NOMO-1 (cell line): ENCODE results near the gene GDF7.
A peak's percentile ranks its signal among the peaks of the same experiment; 100 is the strongest.

Experiments
- DNase-seq, 2 experiments: peaks; one replicate each; lab custom pipeline; 2025; ENCODE audit not compliant: unreplicated experiment in 2 of 2; lab: John Stamatoyannopoulos, UW

GDF7 gene

GRCh38 chr2:20666304-20667150, at the start of gene GDF7:
Gene GDF7 (plus strand): TSS chr2:20667144. CDS start chr2:20667240, 96 bp downstream.
- DNase-seq: peak in 1 of 2 experiments; percentile 11

DNA sequence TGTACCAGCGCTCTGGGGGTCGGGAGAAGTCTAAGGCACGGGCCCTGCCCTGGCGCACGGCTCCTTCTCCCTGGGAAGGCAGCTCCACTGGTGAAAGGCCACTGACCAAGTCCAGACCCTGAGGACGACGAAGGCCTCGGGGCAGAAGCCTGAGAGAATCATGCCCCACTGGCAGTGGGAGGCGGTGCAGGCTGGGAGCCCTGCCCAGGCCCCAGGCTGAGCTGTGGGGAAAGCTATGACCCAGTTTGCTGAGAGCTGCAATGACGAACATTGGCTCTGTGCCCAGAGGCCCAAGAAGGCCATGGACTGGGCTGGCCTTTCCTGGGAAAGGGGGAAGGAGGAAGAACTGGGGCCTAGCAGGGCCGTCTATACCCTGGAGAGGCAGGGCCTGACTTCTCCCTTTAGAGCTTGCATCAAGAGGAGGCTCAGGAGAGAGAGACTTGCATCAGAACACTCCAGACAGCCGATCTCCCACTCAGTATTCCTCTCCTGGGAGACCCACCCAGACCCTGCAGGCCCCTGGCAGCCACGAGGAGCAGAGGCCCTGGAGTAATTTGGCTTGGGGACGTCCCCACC, 49.0 kb upstream of the GDF7 start:
- no peak for DNase-seq

DNA sequence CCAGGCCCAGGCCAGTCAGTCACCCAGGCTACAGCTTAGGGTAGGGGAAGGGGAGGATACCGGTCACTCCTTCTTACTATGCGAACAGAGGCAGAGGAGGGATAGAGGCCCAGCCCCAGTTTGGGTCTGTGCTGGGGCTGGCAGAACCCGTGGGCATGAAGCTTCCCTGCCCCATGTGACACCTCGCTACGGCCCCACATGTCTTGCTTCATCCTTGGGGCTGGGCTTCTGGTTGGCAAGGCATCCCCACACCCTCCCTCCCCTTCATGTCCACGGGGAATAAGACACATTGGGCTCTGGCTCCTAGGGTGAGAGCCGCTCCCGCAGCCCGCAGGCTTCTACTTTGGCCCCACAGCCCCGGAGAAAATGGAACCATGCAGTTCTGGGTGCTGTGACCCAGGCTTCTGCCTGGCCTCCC, 48.5 kb upstream of the GDF7 start:
- no peak for DNase-seq

GRCh38 chr2:20618886-20619521, 47.9 kb upstream of the GDF7 start:
- no peak for DNase-seq

DNA sequence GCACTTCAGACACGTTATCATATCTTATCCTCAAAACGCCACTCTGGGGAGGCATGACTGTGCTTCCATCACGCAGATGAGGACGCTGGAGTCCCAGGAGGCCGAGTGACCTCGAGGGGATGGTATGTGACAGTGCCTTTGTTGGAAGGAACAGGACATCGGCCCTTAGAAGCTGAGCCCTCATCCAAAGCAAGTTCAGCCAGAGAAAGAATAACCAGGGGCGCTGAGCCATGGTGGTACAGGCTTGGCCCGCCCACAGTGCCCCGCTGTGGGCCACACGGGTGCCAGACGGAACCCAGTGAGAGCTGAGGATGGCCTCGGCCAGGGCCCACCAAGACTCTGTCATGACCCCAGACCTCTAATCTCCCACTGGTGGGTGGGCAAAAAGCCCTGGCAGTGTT, 47.3 kb upstream of the GDF7 start:
- no peak for DNase-seq

- DNase-seq: no peak
Measured at GRCh38 chr2:20620271-20620681, 46.7 kb upstream of the GDF7 start.

DNA sequence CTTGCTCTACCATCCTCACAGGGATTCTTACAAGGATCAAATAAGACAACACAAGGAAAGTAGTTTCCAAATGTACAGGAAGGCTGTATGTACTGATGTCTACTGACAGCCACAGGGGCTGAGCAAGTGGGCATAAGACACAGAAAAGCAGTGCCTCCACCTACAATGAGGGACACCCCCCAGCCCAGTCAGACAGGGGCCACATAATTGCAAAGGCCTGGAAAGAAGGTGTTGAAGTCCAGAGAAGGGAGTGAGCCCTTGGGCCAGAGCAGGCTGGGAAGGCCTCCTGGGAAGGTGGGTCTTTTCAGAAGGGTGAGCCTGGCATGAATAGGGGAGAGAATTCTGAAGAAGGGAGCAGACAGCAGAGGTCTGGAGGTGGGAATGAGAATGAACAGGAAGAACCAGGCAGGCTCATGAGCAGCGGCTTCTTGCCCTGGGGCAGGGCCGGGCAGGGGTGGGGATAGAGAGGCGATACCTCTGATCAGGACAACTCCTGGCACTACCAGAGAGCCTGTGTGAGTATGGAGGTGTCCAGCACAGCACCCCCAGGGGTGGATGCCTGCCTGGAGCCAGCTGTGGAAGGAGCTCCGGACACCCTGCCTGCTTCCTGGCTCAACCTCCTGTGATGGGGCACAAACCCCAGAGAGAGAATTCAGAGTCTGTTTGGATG, 46.1 kb upstream of the GDF7 start:
- no peak for DNase-seq

- DNase-seq: no peak
Measured at GRCh38 chr2:20621366-20622295, 45.3 kb upstream of the GDF7 start.

DNA sequence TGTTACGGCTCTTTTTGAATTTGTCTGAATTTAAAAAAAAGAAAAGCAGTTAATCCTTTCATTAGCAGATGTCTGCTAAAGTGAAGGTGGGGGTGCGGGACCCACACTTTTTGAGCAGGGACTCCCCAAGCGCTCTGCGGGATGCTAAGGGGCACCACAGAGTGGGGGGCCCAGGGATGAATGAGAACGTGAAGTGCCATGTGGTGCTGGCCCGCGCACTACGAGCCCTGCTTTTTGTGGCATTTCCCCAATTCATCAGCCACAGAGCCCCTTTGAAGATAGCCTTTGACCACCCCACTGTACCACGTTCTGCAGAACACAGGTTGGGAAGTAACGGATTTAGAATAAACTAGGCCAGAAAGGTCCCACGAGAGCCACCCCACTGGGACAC, 44.7 kb upstream of the GDF7 start:
- no peak for DNase-seq

DNA sequence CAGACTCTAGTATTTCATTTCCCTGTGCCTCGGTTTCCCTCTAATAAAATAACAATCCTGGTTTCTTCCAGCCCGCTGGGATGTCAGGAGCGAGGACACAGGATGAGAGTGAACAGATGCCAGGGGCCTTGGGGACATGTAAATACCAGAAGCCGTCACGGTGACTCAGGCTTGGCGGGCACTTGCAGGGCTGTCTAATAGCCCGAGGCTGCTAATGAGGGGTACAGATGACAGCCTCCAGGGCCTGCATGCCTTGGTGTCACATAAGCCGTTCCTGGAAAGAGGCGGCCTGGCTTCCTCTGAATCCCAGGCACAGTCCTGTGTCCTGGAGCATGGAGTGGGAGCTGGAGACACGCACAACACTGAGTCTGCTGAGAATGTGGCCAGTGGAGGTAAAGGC, 44.2 kb upstream of the GDF7 start:
- DNase-seq: no peak

- DNase-seq: no peak
Measured at GRCh38 chr2:20623241-20623640, 43.7 kb upstream of the GDF7 start.

- DNase-seq: no peak
Measured at GRCh38 chr2:20623741-20624155, 43.2 kb upstream of the GDF7 start.

GRCh38 chr2:20624156-20624883, 42.6 kb upstream of the GDF7 start:
- no peak for DNase-seq

DNA sequence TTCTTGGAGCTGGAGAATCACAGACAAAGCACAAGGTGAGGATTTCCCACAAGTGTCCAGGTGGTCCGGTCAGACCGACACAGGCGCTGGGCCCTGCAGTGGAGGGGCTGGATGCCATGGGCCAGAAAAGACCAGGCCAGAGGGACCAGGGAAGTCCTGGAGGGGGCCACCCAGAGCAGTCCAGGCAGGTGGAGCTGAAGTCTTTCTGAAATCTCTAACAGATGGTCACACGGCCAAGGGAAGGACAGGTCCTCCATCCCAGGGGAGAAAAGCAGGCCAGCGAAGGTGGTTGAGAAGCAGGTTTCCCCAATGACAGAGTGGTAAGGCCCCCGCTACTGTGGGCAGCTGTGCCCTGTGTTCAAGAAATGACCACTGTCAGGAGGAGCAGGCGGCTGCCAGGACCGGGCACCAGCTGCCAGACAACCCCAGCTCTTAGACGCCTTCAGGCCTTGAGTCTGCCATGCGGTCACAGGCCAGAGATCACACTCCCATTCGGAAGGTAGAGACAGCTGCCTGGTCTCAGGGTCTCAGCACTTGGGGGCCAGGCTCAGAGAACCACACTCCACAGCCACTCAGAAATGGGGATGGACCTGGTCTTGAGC, 42.0 kb upstream of the GDF7 start:
- DNase-seq: no peak

DNA sequence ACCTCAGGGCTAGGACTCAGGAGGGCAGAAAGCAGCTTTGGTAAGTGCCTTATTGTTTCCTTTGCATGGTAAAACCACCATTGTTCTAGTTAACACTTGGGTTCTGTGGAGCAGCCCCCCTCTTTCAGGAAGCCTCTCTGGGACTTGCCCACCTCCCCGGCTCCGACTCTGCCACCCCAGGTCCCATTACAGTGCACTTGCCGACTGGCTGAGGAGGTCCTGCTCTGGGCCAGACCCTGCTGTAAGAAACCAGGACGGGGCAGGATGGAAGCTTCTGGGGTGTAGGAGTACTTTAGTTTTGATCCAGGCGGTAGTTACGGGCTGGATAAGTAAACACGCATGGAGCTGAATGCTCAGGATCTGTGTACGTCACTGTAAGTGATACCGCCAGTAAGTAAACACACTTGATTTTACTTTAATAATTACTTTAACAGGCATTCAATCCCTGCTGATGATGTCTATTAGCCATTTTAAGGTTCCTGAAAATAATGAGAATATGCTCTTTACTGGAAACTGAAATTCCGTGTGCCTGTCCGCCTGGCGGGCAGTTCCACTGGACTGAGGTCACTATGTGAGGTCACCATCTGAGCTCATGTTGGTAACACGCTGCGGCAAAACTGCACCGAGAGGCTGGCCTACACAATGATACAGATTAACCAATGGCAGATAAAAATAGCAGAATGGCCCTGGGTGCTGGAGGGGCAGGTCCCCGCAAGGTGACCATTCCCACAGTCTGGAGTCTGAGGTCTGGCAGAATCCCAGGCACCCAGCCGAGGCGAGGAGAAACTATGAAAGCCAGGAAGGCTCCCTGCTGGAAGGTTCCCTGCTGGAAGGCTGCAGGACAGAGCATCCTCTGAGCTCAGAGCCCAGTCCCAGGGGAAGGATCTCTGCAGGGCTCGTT, 41.2 kb upstream of the GDF7 start:
- no peak for DNase-seq

DNA sequence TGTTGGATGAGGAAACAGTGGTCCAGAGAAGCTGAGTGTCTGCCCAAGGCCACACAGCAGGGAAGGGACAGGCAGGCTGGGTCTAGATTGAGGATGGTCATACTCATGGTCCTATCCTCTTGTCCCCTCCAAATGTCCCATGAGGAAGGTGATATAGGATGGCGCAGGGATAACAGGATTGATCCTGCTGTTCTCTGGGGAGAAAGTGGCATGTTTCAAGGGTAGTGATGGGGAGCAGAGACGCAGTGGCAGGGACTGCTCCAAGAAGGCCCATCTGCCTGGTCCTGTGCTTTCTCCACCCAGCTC, 40.6 kb upstream of the GDF7 start:
- no peak for DNase-seq

GRCh38 chr2:20626698-20627513, 40.0 kb upstream of the GDF7 start:
- DNase-seq: no peak
